ENCODE results near the gene GTF2H1. TPM values are rescaled to one million over a fixed set of nuclear protein-coding genes. Genes with fewer than 3 reads are reported as not detected.

The GTF2H1 gene
- total and polyA plus RNA-seq, 9 of the 15 experiments (the other 6 are each of a cell fraction or from before 2014, with no cell fraction given): 56.9 to 126 (median 92.1) TPM

GRCh38 chr11:18332891-18333290, 10.5 kb downstream of the GTF2H1 start (continued):
- no peak for TF ChIP-seq TSHZ1 (CRISPR knock-in tag; IDR thresholded peaks at IDR 0.05)
- TF ChIP-seq CAMTA2 (CRISPR knock-in tag; conservative IDR thresholded peaks at IDR 0.05): no peak
- TF ChIP-seq ARID1B (IDR thresholded peaks at IDR 0.05): no peak
- no peak for TF ChIP-seq SAFB2 (IDR thresholded peaks at IDR 0.05; ENCODE audit: borderline replicate concordance, low read depth, low read length, severe bottlenecking)

GRCh38 chr11:18347471-18348125, 25.2 kb downstream of the GTF2H1 start:
- in situ Hi-C loops (cut with MboI): no loop called here
- no peaks in the 10 kb centered on the region for H3K79me2 ChIP-seq (ENCODE audit: control insufficient read depth, insufficient read depth, low read length)
- H3K9me1 ChIP-seq (ENCODE audit: control insufficient read depth, insufficient read depth, low read length): no peaks in the 10 kb centered on the region
- no peak overlapping the region for H3K9ac ChIP-seq (ENCODE audit: insufficient read depth in 1 of 2, low read depth in 2 of 2, low read length in 2 of 2)
- ATAC-seq (no peak), FAIRE-seq (no peak), DNase-seq (ENCODE audit: extremely low read depth in 1 of 4, low spot score in 3 of 4) (no peak)
- H3K9me3 ChIP-seq (replicated peaks; ENCODE audit: control insufficient read depth, insufficient read depth, low read depth, low read length): no peaks in the 10 kb centered on the region
- H3K4me1 ChIP-seq (replicated peaks in 1 of 2; ENCODE audit: control insufficient read depth in 2 of 2, insufficient read depth in 2 of 2, low read length in 2 of 2): no peaks in the 10 kb centered on the region
- no peaks in the 10 kb centered on the region for H3K27me3 ChIP-seq (ENCODE audit: control insufficient read depth in 2 of 2, insufficient read depth in 2 of 2, low read length in 2 of 2)
- H3K27ac ChIP-seq (ENCODE audit: extremely low read depth, low read depth, low read length): no peak overlapping the region
- ChIA-PET CTCF (ENCODE audit: low intra/inter-chr PET ratio) (no interaction called here), POLR2A (interaction anchor here (0.9 kb wide), 1 partner anchor 49 kb away, joined by 3 read pairs; no protein-coding TSS in a partner anchor)
- no peak overlapping the region for H3K4me2 ChIP-seq (ENCODE audit: insufficient read depth, low read length)
- H4K20me1 ChIP-seq (replicated peaks; ENCODE audit: control insufficient read depth, insufficient read depth, low read length): no peaks in the 10 kb centered on the region
- no peak overlapping the region for H3K4me3 ChIP-seq
- H2AFZ ChIP-seq (ENCODE audit: low read depth, low read length): no peak overlapping the region
- no TSS peak for BruUV-seq (replicated peaks)
- WGBS (ENCODE audit: insufficient coverage, low coverage, missing lambda C conversion rate): 86% methylated on average over 5 of the region's 5 CpGs
- peaks cover 85% of the 10 kb centered on the region for H3K36me3 ChIP-seq (ENCODE audit: control insufficient read depth, insufficient read depth, low read length)
- intact Hi-C loops (cut with micrococcal nuclease): no loop called here
- TF ChIP-seq EP400 (IDR thresholded peaks at IDR 0.05) (no peak), ZNF398 (CRISPR knock-in tag; IDR thresholded peaks at IDR 0.05) (no peak), EWSR1 (IDR thresholded peaks at IDR 0.05; ENCODE audit: borderline replicate concordance, low read depth, partially characterized antibody) (no peak), RAD21 (CRISPR knock-in tag; conservative IDR thresholded peaks at IDR 0.05 in 1 of 2, IDR thresholded peaks at IDR 0.05 in 1 of 2) (no peak), HSF4 (CRISPR knock-in tag; IDR thresholded peaks at IDR 0.05; ENCODE audit: borderline replicate concordance) (no peak), ETS1 (conservative IDR thresholded peaks at IDR 0.05; ENCODE audit: control insufficient read depth, low read depth, low read length) (no peak)

Data from K562 (cell line).